ENCODE data around the gene CRYAB. TPM values are rescaled to one million over a fixed set of nuclear protein-coding genes. Genes with fewer than 3 reads are reported as not detected.

The CRYAB gene
- total RNA-seq, 2 donors from 2014 or later: 59.0 to 80.1 TPM

DNA sequence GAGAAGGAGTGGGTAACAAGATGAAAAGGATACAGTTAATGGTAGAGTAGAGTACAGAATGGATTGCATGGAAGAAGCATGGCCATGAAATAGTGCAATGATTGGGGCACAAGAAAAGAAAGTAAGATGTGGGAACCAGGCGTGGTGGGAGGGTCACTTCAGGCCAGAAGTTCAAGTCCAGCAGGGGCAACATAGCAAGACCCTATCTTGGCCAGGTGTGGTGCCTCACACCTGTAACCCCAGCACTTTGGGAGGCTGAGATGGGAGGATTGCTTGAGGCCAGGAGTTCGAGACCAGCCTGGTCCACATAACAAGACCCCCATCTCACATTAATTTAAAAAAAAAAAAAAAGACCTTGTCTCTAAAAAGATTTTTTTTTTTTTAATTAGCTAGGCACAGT, 5.7 kb upstream of the CRYAB start:
- Histone ChIP-seq H3K27ac (peak overlapping the region; percentile 91 to 93), H3K27me3 (replicated peaks; ENCODE audit: insufficient read depth) (no peaks in the 10 kb centered on the region), H3K4me1 (replicated peaks) (peaks cover 12% of the 10 kb centered on the region), H3K9me3 (no peaks in the 10 kb centered on the region), H3K4me3 (no peak overlapping the region), H3K36me3 (no peaks in the 10 kb centered on the region)
- intact Hi-C loops (cut with DNase I): no loop called here
- 96% methylated on average over 2 of the region's 2 CpGs for WGBS
- TF ChIP-seq POLR2A (IDR thresholded peaks at IDR 0.05): no peak
- no peak for TF ChIP-seq POLR2AphosphoS5 (IDR thresholded peaks at IDR 0.05)
- TF ChIP-seq, protein P1, sequence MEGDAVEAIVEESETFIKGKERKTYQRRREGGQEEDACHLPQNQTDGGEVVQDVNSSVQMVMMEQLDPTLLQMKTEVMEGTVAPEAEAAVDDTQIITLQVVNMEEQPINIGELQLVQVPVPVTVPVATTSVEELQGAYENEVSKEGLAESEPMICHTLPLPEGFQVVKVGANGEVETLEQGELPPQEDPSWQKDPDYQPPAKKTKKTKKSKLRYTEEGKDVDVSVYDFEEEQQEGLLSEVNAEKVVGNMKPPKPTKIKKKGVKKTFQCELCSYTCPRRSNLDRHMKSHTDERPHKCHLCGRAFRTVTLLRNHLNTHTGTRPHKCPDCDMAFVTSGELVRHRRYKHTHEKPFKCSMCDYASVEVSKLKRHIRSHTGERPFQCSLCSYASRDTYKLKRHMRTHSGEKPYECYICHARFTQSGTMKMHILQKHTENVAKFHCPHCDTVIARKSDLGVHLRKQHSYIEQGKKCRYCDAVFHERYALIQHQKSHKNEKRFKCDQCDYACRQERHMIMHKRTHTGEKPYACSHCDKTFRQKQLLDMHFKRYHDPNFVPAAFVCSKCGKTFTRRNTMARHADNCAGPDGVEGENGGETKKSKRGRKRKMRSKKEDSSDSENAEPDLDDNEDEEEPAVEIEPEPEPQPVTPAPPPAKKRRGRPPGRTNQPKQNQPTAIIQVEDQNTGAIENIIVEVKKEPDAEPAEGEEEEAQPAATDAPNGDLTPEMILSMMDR (IDR thresholded peaks at IDR 0.05): no peak
- no peak for DNase-seq (ENCODE audit: low spot score)

DNA sequence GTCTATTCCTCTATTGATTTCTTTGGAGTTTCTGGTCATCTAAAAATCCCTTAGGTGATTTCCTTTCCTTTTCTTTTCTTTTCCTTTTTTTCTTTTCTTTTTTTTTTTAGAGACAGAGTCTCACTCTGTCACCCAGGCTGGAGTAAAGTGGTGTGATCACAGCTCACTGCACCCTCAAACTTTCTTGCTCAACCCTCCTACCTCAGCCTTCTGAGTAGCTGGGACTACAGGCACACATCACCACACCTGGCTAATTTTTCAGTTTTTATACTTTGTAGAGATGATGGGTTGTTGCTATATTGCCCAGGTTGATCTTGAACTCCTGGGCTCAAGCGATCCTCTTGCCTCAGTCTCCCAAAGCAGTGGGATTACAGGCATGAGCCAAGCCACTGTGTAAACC, 5.2 kb upstream of the CRYAB start:
- WGBS: 100% methylated on average over 1 of the region's 1 CpG
- Histone ChIP-seq H3K9me3 (no peaks in the 10 kb centered on the region), H3K36me3 (no peaks in the 10 kb centered on the region), H3K27ac (peak overlapping the region in 1 of 2 donors; percentile 93), H3K27me3 (replicated peaks; ENCODE audit: insufficient read depth) (no peaks in the 10 kb centered on the region), H3K4me3 (no peak overlapping the region), H3K4me1 (replicated peaks) (peaks cover 15% of the 10 kb centered on the region)
- no peak for DNase-seq (ENCODE audit: low spot score)
- intact Hi-C loops (cut with DNase I): no loop called here
- TF ChIP-seq, protein P1 (IDR thresholded peaks at IDR 0.05): no peak
- TF ChIP-seq POLR2A (IDR thresholded peaks at IDR 0.05) (no peak), POLR2AphosphoS5 (IDR thresholded peaks at IDR 0.05) (no peak)

DNA sequence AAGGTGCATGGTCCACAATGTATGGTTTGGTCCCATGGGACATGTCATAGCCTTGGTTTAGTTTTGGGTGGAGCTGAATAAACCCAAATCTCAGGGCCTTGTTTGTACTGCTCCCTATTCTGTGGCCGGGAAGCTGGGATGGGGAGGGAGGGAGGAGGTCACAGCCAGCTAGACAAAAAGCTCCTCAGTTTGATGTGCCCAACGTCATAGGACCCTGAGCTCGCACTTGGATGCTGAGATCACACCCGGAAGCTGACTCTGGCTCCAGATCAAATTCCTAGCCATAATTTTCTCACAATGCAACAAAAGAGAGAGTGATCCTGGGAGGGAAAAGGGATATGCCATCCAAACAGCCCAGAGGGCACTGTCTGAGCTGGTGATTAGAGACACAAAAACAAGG, 2.4 kb upstream of the CRYAB start:
- intact Hi-C loops (cut with DNase I): loop anchor here (2.0 kb wide), 1 partner anchor 65 kb away; no protein-coding TSS in a partner anchor
- H3K36me3 ChIP-seq: no peaks in the 10 kb centered on the region
- H3K4me1 ChIP-seq (replicated peaks): peaks cover 15% of the 10 kb centered on the region
- H3K27ac ChIP-seq: peak overlapping the region; percentile 92 to 95
- TF ChIP-seq, protein P1 (IDR thresholded peaks at IDR 0.05): no peak
- peak; percentile 68 for TF ChIP-seq POLR2AphosphoS5 (IDR thresholded peaks at IDR 0.05)
- H3K27me3 ChIP-seq (replicated peaks; ENCODE audit: insufficient read depth): no peaks in the 10 kb centered on the region
- H3K4me3 ChIP-seq: peak overlapping the region in 1 of 2 donors; percentile 33
- WGBS: 13% methylated on average over 4 of the region's 4 CpGs
- DNase-seq (ENCODE audit: low spot score): no peak
- H3K9me3 ChIP-seq: no peaks in the 10 kb centered on the region

DNA sequence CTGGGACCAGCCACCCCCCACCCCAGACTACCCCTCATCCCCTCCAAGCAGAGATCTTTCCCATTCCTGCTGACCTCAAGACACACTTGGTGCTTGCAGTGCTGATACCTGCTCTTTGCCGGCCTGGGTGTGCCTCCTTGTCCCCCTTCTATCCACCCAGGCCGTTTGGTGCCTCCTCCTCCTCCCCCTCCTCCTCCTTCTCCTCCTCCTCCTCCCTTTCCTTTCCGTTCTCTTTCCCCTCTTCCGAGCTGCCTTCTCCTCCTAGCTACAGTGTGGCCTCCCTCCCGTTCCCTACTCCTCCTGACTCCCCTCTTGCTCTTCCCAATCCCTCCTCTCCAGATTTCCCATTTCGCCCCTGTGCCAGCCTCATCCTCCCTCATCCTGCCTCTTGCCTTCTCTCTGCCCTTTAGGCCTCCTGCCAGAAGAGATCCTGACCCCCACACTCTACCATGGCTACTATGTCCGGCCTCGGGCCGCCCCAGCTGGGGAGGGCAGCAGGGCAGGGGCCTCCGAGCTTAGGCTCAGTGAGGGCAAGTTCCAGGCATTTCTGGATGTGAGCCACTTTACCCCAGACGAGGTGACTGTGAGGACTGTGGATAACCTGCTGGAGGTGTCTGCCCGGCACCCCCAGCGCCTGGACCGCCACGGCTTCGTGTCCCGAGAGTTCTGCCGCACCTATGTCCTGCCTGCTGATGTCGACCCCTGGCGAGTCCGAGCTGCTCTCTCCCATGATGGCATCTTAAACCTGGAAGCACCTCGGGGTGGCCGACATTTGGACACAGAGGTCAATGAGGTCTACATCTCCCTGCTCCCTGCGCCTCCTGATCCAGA, 1.7 kb upstream of the CRYAB start:
- peaks cover 15% of the 10 kb centered on the region for H3K4me1 ChIP-seq (replicated peaks)
- 56% methylated on average over 24 of the region's 24 CpGs for WGBS
- H3K27me3 ChIP-seq (replicated peaks; ENCODE audit: insufficient read depth): no peaks in the 10 kb centered on the region
- no peaks in the 10 kb centered on the region for H3K9me3 ChIP-seq
- peak overlapping the region; percentile 31 to 33 for H3K4me3 ChIP-seq
- H3K36me3 ChIP-seq: no peaks in the 10 kb centered on the region
- intact Hi-C loops (cut with DNase I): loop anchor here (2.0 kb wide), 1 partner anchor 66 kb away; no protein-coding TSS in a partner anchor
- DNase-seq (ENCODE audit: low spot score): no peak
- peak overlapping the region; percentile 92 to 95 for H3K27ac ChIP-seq
- TF ChIP-seq, protein P1 (IDR thresholded peaks at IDR 0.05): no peak

DNA sequence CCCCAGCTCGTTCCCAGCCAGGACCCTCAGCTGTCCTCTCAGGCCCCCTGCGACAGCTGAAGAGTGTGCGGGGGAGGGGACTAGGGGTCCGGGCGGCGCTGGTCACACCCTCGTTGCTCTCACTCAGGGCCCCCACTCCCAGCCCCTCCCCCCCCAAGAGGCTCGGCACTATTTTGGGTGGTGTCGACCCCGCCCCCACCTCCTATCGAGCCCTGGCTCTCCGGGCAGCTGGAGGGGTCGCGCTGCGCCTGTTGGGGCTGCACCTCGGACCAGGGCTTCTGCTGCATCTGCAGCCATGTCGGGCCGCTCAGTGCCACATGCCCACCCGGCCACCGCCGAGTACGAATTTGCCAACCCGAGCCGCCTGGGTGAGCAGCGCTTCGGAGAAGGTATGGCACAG, 965 bp upstream of the CRYAB start, which contains the start of gene HSPB2:
HSPB2 (plus strand) TSS at position 200 of the 400 bp plus-strand sequence; CDS start at position 296, 96 bp downstream.
- Histone ChIP-seq H3K4me1 (replicated peaks) (peaks cover 15% of the 10 kb centered on the region), H3K9me3 (no peaks in the 10 kb centered on the region), H3K27me3 (replicated peaks; ENCODE audit: insufficient read depth) (no peaks in the 10 kb centered on the region), H3K36me3 (no peaks in the 10 kb centered on the region), H3K27ac (peak within 1 kb of the TSS; percentile 92 to 95), H3K4me3 (peak within 1 kb of the TSS; percentile 31 to 33)
- no peak for TF ChIP-seq POLR2AphosphoS5 (IDR thresholded peaks at IDR 0.05)
- no peak for TF ChIP-seq POLR2A (IDR thresholded peaks at IDR 0.05)
- TF ChIP-seq, protein P1 (IDR thresholded peaks at IDR 0.05): no peak
- no peak for DNase-seq (ENCODE audit: low spot score)
- intact Hi-C loops (cut with DNase I): loop anchor here (2.0 kb wide), 1 partner anchor 66 kb away; no protein-coding TSS in a partner anchor
- 16% methylated on average over 23 of the region's 26 CpGs for WGBS

Measured in prostate gland (tissue), 2 donors.